Stimulated activated naive CD4-positive, alpha-beta T cell (primary cell): Measurements from ENCODE around the gene EIF2A.
"Not testable (repeated sequence)": the region's sequence is repeated elsewhere in the genome, so short reads cannot be mapped to it uniquely, and the experiment has no call there.

ENCODE experiments used
- DNase-seq, 6 experiments: peaks; one replicate each; lab custom pipeline; 2025; lab: John Stamatoyannopoulos, UW

Gene EIF2A

DNA sequence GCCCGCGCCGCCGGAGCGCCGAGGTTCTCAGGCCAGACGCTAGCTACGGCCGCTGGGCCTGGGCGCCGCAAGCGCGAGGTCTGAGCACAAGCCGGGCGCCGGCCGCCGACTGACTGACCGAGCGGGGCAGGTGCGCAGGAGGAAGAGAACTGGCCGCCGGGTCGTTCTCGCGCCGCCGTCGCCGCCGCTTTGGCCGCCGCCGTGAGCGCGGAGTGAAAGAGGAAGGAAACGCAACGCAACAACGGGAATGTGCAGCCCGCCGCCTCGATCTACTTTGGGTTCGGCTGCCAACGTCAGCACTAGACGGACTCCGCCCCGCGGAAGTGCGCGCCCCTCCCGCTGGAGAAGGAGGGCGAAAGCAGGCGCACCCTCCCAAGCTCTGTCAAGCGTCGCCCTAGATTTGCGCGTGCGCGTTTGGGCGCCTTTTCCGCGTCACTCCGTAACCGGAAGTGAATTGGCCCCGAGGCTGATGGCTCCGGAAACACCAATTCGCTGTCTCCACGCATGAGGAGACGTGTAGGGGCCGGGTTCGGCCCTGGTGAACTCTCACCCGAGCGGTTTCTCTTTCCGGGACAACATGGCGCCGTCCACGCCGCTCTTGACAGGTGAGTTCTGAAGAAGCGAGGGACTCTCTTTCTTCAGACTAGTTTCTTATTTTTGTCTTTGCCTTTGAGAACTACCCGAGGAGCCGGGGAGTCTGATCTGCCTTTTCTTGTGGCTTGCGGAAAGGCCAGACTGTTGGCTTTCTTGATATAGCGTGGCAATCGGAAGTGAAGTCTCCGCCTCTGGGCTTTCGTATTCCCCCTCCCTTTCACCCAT lies at the start of gene EIF2A, which contains the start of gene SERP1:
Gene EIF2A (plus strand): TSS at position 562 of the 819 bp plus-strand sequence. CDS start 16 bp downstream, at position 578.
Gene SERP1 (minus strand): TSS at position 271 of the 819 bp plus-strand sequence. CDS start 361 bp downstream, outside the sequence.
- peak; percentile 96 to 100 (median 99) for DNase-seq

DNA sequence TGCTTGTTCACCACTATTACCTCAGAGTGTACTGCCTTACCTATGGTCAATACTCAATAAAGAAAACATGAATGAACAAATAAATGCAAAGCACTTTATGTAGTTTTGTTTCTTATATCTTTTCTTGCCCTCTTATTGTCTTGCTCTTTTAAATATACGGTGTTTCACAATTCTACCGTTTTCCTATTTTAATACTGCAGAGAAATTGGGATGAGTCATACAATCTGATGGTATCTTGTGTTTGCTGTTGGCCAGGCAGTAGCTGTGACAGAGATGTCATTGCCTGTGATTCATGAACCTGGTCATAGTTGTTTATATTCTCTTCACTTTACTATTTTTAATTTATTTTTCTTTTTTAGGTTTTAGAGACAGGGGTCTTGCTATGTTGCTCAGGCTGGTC lies 48.6 kb upstream of the EIF2A start:
- DNase-seq: no peak

DNA sequence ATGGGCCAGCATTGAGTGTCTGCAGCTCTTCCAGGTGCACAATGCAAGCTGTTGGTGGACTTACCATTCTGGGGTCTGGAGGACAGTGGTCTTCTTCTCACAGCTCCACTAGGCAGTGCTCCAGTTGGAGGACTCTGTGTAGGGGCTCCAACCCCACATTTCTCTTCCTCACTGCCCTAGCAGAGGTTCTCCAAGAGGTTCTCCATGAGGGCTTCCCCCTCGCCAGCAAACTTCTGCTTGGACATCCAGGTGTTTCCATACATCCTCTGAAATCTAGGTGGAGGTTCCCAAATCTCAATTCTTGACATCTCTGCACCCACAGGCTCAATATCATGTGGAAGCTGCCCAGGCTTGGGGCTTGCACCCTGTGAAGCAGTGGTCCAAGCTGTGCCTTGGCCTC lies 45.6 kb upstream of the EIF2A start:
- not testable (repeated sequence) for DNase-seq

DNA sequence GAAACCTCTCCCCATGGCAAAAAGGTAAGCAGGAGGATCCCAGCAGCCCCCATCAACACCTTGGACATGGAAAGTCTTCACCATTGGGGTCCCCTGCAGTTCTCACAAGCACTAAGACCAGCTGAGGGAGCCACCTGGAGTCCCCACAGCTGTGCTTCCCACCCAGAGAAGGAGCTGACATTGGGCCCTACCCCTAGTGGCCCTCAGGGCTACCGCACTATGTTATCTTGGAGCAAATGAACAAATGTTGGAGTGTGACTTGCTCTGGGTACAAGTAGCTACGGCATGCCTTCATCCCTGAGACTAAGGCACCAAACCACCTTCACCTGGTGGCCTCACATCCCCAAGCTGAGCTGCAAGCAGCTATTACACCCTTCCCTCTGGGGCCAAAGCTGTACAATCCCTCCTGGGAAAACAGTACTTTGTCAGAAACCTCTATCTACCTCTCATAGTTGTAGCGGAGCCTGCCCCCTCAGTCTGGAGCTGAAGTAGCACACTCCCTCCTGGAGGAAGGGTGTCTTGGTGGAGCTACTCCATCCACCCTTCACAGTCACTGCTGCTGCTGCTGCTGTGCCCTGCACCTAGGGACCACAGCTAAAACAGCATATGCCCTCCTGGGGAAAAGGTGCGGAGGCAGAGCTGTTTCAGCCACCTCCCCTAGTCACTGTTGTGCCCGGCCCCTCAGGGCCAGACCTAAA lies 43.0 kb upstream of the EIF2A start:
- DNase-seq: no peak

DNA sequence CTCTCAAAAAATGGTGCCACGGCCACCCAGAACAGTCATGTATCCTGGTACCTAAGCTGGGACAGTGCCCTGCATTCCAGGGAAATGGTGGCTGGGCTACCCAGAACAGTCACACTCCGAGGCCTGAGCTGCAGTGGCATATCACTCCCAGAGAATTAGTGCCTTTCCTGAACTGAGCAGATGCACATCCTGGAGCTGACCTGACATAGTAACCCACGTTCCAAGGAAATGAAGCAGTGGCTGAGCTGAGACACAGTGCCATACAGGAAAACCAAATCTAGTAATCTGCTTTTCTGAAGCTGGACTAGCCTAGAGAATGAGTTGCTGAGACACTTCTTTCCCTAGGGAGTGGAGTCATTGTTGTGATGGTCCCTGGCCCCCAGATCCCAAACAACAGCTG lies 42.1 kb upstream of the EIF2A start:
- DNase-seq: no peak

DNA sequence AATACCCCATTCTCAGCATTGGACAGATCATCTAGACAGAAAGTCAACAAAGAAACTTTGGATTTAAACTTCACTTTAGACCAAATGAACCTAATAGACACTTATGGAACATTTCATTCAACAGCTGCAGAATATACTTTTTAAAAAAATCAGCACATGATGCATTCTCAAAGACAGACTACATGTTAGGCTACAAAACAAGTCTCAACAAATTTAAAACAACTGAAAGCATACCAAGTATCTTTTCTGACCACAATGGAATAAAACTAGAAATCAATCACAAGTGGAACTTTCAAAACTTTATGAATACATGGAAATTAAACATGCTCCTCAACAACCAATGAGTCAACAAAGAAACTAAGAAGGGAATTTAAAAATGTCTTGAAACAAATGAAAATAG lies 38.2 kb upstream of the EIF2A start:
- DNase-seq: no peak

DNA sequence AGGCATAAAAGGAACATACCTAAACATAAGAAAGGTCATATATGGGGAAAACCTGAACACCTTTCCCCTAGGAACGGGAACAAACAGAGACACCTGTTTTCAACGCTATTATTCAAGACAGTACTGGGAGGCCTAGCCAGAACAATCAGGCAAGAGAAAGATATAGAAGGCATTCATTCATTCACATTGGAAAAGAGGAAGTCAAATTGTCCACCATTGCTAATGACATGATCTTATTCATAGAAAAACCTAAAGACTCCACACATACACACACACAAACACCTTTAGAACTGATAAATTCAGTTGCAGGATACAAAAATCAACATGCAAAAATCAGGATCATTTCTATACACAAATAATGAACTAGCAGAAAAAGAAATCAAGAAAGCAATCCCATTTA lies 36.8 kb upstream of the EIF2A start:
- no peak for DNase-seq

DNA sequence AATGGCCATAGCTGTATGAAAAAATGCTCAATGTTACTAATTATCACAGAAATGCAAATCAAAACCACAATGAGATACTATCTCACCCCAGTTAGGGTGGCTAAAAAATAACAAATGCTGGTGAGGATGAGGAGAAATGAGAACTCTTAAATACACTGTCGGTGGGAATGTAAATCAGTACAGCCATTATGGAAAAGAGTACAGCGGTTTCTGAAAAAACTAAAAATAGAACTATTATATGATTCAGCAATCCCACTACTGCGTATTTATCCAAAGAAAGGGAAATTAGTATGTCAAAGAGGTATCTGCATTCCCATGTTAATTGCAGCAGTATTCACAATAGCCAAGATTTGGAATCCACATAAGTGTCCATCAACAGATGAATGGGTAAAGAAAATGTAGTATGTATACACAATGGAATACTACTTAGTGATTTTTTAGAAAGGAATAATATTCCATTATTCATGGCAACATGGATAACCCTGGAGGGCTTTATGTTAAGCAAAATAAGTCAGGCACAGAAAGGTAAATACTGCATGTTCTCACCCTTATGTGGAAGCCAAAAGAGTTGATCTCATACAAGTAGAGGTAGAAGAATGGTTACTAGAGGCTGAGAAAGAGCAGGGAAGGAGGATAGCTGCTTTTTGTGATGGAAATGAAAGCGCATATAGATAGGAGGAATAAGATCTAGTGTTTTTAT lies 35.3 kb upstream of the EIF2A start:
- no peak for DNase-seq

DNA sequence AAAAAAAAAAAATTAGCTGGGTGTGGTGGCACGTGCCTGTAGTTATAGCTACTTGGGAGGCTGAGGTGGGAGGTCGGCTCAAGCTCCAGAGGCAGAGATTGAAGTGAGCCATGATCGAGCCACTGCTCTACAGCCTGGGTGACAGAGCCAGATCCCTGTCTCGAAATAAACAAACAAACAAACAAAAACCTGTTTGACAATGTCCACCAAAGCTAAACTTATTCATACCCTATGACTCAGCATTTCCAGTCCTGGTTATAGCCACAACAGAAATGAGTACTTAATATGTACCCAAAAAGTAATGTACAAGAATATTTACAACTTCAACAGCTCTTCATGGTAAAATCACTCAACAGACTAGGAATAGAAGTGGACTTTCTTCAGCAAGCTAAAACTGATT lies 31.4 kb upstream of the EIF2A start:
- no peak for DNase-seq

DNA sequence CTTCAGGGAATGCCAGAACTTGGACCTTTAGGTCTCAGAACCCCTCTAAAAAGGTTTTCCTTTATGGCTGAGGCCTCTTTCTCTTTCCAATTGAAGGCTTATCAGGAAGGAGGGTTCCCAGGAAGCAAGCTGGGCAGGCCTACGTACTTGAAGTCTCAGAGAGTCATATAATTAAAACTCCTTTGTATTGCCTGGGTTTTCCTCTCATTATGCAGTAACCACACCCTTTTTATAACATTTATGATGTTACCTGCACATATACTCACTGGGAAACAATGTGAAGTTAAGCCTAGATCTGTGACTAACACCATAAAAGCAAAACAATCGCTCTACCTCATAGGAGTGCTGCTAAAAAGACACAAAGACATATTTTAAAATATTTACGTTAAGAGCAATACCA lies 27.6 kb upstream of the EIF2A start:
- DNase-seq: no peak

DNA sequence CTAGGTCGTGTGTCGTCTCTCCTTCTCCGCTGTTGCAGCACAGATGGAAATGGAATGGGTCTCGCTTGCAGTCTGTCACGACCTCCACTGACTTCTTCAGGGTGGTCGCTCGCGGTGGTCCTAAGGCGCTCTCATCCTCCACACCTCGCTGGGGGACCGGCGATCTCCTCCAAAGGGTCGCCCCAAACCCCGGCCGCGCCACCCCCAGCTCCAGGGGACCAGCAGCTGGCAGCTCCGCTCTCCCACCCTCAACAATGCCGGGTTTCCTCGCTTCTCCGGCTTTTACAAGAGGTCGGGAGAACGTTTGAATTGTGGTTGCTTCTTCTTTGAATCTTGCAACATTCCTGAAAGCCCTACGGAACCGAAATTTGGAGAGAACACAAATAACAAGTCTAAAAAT lies 26.2 kb upstream of the EIF2A start:
- no peak for DNase-seq

DNA sequence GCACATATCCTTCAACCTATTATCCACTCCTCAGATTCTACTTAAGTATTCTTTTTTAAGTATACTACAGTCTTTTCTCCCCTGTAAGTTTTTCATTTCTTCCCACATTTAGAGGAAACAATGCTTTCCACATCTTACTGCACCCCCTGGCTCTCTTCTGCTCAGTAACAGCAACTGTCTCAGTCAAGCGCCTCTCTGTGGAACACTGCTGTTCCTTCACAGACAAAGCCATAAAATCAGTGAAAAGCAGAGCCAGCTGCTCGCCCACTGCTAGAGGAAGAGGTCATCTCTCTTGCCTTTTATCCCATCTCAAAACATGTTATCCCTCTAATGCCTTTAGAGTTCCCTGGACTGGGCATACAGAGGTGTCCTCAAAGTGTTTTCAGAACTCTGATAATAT lies 25.1 kb upstream of the EIF2A start:
- no peak for DNase-seq

DNA sequence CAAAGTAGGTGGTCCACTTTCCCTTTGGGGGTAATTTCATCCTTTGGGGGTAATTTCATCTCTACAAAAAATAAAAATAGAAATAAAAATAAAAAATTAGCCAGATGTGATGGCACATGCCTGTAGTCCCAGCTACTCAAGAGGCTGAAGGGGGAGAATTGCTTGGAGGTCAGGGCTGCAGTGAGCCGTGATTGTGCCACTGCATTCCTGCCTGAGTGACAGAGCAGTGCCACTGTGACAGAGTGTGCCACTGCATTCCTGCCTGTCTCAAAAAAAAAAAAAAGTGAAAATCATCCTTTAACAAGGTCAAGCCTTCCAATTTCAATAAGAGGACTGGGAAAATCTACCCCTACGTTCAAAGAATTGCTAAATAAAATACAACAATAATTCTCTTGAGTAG lies 23.0 kb upstream of the EIF2A start:
- no peak for DNase-seq

DNA sequence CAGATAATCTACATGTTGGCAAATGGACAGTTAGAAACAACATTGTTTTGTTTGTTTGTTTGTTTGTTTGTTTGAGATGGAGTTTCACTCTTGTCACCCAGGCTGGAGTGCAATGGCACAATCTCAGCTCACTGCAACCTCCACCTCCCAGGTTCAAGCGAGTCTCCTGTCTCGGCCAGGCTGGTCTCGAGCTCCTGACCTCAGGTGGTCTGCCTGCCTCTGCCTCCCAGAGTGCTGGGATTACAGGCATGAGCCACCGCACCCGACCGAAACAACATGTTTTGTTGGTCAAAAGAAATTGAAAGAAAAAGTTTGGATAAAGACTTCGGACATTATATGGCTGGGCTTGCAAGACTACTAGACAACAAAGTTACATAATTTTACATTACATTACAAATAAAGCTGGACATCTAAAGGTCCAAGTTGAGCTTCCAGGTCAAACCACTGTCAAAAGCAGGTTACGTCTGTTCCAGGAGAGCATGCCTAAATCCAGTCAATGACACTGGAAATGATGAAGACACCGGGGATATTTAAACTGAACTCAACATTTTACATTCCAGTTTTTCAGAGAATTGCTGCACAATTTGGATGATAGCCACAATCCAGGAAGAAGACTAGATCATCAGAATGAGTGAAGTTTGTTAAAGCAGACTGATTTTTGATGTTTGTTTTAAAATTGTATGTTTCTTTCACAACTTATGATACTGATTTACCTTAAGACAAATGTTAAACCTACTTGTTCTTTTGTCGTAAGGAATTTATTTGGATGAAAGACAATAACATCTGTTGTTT lies 18.9 kb upstream of the EIF2A start:
- no peak for DNase-seq

DNA sequence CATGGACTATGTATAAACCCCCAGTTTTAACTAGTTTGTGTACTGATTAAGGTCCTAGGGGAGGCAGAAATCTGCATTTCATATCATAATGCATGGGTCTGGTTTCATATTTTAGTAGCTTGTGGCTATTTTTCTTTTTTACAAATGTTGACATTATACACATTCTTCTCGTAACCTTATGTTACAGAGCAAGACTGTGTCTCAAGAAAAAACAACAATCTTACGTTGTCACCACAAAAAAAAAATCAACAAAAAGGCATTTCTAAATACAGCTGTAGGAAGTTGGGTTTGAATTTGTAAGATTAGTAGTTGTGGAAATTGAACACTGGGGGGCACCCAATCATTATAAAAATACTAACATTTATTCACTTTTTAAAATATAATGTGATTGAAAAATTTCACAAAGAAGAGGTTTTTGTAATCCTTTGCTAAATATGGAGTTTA lies 18.2 kb upstream of the EIF2A start:
- peak in 2 of 6 experiments; percentile 30 to 35 for DNase-seq

DNA sequence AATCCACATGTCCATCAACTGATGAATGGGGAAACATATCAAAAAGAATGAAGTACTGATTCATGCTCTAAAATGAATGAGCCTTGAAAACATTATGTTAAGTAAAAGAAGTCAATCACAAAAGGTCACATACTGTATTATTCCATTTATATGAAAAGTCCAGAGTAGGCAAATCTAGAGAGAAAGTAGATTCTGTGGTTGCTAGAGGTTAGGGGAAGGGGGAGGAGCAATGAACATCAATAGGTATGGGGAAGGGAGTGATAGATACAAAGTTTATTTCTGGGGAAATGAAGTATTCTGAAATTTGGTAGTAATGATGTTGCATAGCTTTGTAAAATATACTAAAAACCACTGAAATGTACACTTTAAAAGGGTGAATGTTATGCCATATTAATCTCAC lies 14.8 kb upstream of the EIF2A start:
- DNase-seq: no peak

DNA sequence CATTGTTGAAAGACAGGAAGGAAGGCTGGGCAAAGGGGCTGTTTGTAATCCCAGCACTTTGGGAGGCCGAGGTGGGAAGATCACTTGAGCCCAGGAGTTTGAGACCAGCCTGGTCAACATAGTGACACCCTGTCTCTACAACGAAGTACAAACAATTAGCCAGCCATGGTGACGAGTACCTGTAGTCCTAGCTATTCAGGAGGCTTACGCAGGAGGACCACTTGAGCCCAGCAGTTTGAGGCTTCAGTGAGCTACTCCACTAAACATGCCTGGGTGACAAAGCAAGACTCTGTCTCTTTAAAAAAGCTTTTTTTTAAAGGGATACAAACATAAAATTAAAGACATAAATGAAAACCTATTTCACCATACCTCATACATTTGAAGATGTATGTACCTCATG lies 11.4 kb upstream of the EIF2A start:
- DNase-seq: no peak

DNA sequence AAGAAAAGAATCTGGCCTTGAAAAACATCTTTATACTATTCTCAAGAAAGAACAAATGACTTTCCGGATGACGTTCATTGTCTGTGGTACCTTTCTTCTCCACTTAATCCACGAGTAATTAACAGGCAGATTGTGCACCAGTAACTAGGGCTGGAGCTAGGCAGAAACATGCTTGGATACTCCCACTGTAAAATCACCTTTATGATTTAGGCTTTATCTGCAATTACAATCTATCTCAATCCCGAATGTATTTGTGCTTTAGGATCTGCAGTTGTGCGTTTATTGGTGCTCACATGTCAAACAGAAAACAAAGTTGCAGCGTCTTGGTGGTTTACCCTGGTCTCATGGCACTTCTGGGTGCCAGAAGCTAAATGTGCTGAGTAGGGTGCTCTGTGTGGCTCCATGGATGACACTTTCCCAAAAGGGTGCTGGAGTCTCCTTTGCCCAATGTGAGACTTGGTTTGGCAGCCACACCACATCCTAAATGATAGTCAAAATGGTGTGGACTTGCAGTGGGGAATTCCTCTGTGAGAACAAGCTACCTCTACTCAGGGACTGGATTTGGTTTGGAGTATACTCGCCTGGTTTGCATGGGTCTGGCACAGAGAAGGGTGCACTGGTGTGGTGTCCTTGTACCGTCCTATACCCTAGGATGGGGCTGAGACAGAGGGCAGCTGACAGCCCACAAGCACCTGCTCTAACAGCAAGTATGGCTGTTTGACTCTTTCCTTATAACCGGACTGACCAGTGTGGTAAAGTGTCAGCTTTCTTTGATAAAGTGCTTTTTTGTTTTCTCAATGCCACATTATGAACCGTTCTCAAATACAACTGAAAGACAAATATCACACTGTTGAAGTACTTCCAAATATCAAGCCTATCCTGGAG lies 8.0 kb upstream of the EIF2A start:
- DNase-seq: no peak

DNA sequence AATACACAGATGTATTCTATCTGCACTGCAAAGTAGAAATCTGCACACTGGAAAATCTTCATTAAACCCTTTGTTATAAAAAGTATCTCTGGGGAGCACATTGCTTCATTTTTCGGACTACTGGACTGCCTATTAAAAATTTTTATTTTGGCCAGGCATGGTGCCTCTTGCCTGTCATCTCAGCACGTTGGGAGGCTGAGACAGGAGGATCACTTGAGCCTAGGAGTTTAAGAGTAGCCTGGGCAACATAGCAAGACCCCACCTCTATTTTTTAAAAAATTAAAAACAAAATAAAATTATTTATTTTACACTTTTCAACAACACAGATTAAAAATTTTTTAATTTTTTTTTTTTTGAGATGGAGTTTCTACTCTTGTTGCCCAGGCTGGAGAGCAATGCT lies 6.3 kb upstream of the EIF2A start:
- DNase-seq: no peak

DNA sequence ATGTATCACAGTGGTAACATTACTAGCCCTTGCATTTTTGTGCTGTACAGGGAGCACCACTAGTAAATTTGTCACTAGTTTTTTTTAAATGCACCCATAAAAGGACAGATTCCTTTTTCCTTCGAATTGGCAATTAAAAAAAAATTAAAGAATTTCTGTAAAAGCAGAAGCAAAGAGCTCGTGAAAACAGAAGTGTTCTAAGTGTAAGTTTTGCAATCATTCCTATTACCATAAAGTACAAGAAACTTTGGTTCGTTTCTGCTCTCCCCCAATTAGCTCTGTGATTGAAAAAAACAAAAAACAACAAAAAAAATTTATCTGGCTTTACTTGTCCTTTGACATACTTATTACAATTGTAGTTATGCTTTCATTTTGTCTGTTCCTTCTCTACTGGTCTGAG lies 5.6 kb upstream of the EIF2A start:
- DNase-seq: no peak

DNA sequence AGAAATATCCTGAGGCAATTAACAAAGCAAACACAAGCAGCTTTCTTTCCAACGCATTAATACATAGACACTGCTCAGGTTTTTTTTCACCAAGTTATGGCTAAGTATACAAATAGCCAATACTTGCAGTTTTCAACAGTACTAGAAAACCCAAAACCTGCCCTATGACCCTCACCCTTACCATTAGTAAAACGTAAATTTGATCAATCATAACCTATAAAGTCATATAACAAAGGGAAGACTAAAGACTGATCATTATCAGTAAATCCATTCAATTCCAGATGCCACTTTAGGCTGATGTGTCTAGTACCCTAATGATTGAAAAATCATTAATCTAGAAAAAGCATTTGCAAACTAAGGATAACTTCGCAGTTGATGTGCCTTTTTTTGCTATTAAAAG lies 3.5 kb upstream of the EIF2A start:
- DNase-seq: no peak
